GM23248 (cell line): ENCODE data around the gene NLRC5.

Experiments
- EZH2 ChIP-seq: fragments of 200-600 bp; sonication (generic); IDR thresholded peaks from 2 replicates; pipeline ENCODE4 v1.6.1; 2018; ENCODE audit warnings: antibody characterized with exemption, mild to moderate bottlenecking; ENCODE audit not compliant: insufficient read depth, poor library complexity, severe bottlenecking
- EZH2phosphoT487 ChIP-seq: fragments of 200-600 bp; sonication (generic); IDR thresholded peaks from 2 replicates; pipeline ENCODE4 v1.6.1; 2018; ENCODE audit warnings: antibody characterized with exemption, moderate library complexity, mild to moderate bottlenecking, low read depth; ENCODE audit not compliant: insufficient read depth

- TF ChIP-seq EZH2: no peak
- TF ChIP-seq EZH2phosphoT487: no peak
Observed at GRCh38 chr16:56988948-56989945, at the start of gene NLRC5.
